AG04450 (cell line): ENCODE measurements around the gene SDK1. TPM values are rescaled to one million over a fixed set of nuclear protein-coding genes. Genes with fewer than 3 reads are reported as not detected.

Source experiments
- CTCF ChIA-PET: fragments of 300-600, 350-600 bp; formaldehyde crosslinking; extraction: SDS; loops from one replicate; lab custom pipeline; 2022; ENCODE audit warnings: antibody characterized with exemption, inconsistent platforms; lab: Charles Lee
- POLR2A ChIA-PET: fragments of 350-600 bp; formaldehyde crosslinking; extraction: SDS; loops from one replicate; lab custom pipeline; 2021; ENCODE audit warnings: antibody characterized with exemption, inconsistent platforms; lab: Yijun Ruan, JAX
- DNase-seq: peaks from one replicate; pipeline ENCODE4 v3.0.0-alpha.2; 2011; ENCODE audit warnings: low read depth, low spot score
- H3K27ac ChIP-seq: one replicate; pipeline ENCODE4 v1.5.1; 2012; ENCODE audit warnings: low read depth, low read length, control low read depth
- H3K27me3 ChIP-seq: one replicate; pipeline ENCODE4 v1.6.0; 2012; ENCODE audit warnings: low read length; ENCODE audit not compliant: control insufficient read depth, insufficient read depth
- H3K4me3 ChIP-seq: 2 replicates; pipeline ENCODE4 v1.5.1; 2011; ENCODE audit warnings: mild to moderate bottlenecking, low read depth, low read length, control low read depth
- H3K9me3 ChIP-seq: 2 replicates; pipeline ENCODE4 v1.5.1; 2012; ENCODE audit warnings: low read length; ENCODE audit not compliant: control insufficient read depth, insufficient read depth
- CTCF ChIP-seq: IDR thresholded peaks from 2 replicates; pipeline ENCODE4 v1.5.1; 2011; ENCODE audit warnings: low read depth, low read length, control low read depth, inconsistent platforms
- polyA plus RNA-seq: library from polyadenylated mRNA; depleted of rRNA; stranded (reverse); fragments of >200 nt; gene quantifications from 2 replicates; pipeline ENCODE4 v1.2.3, GENCODE V29; 2011

Gene SDK1
- polyA plus RNA-seq, 1 experiment = 2.2 TPM

- H3K27me3 ChIP-seq = no peaks in the 10 kb centered on the region
- CTCF ChIA-PET = no interaction called here
- no peak for TF ChIP-seq CTCF
- H3K27ac ChIP-seq = no peak overlapping the region
- no peak overlapping the region for H3K4me3 ChIP-seq
- POLR2A ChIA-PET = no interaction called here
- no peak for DNase-seq
- peaks cover 81% of the 10 kb centered on the region for H3K9me3 ChIP-seq
These were observed 828.5 kb downstream of the SDK1 start for GRCh38 chr7:4129481-4130122.

- no peak overlapping the region for H3K27ac ChIP-seq
- peaks cover 81% of the 10 kb centered on the region for H3K9me3 ChIP-seq
- no peak for TF ChIP-seq CTCF
- ChIA-PET CTCF (no interaction called here), POLR2A (no interaction called here)
- H3K27me3 ChIP-seq = no peaks in the 10 kb centered on the region
- DNase-seq = no peak
- no peak overlapping the region for H3K4me3 ChIP-seq
These were observed 830.0 kb downstream of the SDK1 start for GRCh38 chr7:4131063-4131462.

GRCh38 chr7:4132221-4132620, 831.2 kb downstream of the SDK1 start:
- peaks cover 86% of the 10 kb centered on the region for H3K9me3 ChIP-seq
- no peak for DNase-seq
- H3K27ac ChIP-seq = no peak overlapping the region
- no peak for TF ChIP-seq CTCF
- ChIA-PET POLR2A (no interaction called here), CTCF (no interaction called here)
- no peak overlapping the region for H3K4me3 ChIP-seq
- H3K27me3 ChIP-seq = no peaks in the 10 kb centered on the region

- H3K27me3 ChIP-seq = no peaks in the 10 kb centered on the region
- CTCF ChIA-PET = no interaction called here
- no peak for TF ChIP-seq CTCF
- H3K4me3 ChIP-seq = no peak overlapping the region
- peaks cover 76% of the 10 kb centered on the region for H3K9me3 ChIP-seq
- no peak overlapping the region for H3K27ac ChIP-seq
- no peak for DNase-seq
- POLR2A ChIA-PET = no interaction called here
These were observed 832.5 kb downstream of the SDK1 start for GRCh38 chr7:4133491-4134044.

GRCh38 chr7:4134204-4134603, 833.2 kb downstream of the SDK1 start:
- no peak overlapping the region for H3K4me3 ChIP-seq
- ChIA-PET CTCF (no interaction called here), POLR2A (no interaction called here)
- peaks cover 77% of the 10 kb centered on the region for H3K9me3 ChIP-seq
- no peaks in the 10 kb centered on the region for H3K27me3 ChIP-seq
- DNase-seq = no peak
- H3K27ac ChIP-seq = no peak overlapping the region
- no peak for TF ChIP-seq CTCF
